GM12801 (cell line): ENCODE data around the gene SNTB2.

Experiments used
- CTCF ChIP-seq: IDR thresholded peaks from one replicate; pipeline ENCODE4 v1.5.1; 2011; ENCODE audit warnings: control low read depth; ENCODE audit not compliant: insufficient read length; ENCODE audit errors: extremely low read depth

The SNTB2 gene

DNA sequence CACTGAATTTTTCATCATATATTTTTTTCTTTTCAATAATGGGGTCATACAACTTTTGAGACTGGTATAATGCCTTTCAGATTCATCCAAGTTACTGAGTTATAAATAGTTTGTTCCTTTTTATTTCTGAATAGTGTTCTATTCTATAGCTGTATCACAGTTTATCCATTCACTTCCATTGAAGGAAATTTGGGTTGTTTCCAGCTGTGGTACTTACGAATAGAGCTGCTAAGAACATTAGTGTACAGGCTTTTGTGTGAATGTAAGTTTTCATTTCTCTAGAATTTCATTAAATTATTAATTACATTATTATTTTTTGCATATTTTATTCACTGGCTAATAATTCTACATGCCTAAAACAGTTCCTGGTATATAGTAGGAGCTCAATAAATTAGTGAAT is 52.9 kb downstream of the SNTB2 start:
- TF ChIP-seq CTCF: no peak

GRCh38 chr16:69240331-69240730 is 53.4 kb downstream of the SNTB2 start:
- TF ChIP-seq CTCF: no peak

- TF ChIP-seq CTCF: no peak
Measured at GRCh38 chr16:69241926-69242325, 55.0 kb downstream of the SNTB2 start.

GRCh38 chr16:69243479-69243878 is 56.5 kb downstream of the SNTB2 start:
- TF ChIP-seq CTCF: no peak

GRCh38 chr16:69244336-69244735 is 57.4 kb downstream of the SNTB2 start:
- no peak for TF ChIP-seq CTCF

DNA sequence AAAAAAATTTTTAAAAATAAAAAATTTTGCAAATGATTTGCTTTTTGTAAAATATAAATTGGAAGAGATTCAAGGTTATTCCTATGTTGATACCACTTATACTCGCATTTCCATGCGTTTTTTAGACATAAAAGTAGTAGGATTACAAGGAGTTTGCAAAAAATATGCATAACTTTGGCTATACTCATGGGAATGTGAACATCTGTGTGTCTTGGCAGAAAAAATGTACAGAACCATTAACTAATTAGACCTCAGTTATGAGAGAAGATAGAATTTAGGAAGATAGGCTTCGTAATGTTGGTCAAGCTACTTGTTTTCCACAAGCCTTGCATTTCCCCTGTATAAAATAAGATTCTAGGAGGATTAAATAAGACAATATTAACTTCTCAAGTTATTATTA is 63.1 kb downstream of the SNTB2 start:
- TF ChIP-seq CTCF: no peak

DNA sequence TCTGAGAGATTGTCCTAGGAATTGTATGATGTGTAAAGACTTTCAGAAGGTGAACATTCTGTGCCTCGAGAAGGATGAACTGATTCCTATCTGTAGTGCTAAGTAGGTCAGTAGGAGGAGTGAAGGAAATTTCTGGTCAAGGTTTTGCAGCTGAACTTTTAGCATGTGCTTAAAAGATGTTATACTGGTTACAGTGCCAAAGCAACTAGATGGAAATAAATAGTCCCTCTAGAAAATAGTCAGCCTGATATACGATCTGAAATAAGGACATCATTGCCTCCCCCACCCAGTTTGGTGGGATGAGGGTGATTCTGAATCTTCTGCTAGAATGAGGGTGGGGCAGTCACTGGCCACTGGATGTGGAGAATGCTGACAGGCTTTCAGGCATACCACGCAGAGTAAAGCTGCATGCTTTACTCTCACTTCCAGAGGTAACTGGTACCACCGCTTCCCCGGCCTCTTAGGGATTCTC is 66.9 kb downstream of the SNTB2 start:
- TF ChIP-seq CTCF: no peak

GRCh38 chr16:69260019-69260418 is 73.1 kb downstream of the SNTB2 start:
- TF ChIP-seq CTCF: no peak
